H1 (cell line): Measurements from ENCODE around the gene BTN2A1. TPM values are rescaled to one million over a fixed set of nuclear protein-coding genes. Genes with fewer than 3 reads are reported as not detected.
A peak's percentile ranks its signal among the peaks of the same experiment; 100 is the strongest.

Experiments used
- CTCF ChIA-PET: fragments of 300-600 bp; sonication (Branson Sonifier 250); formaldehyde crosslinking; loops from one replicate; lab custom pipeline; 2021; ENCODE audit not compliant: partially characterized antibody; lab: Charles Lee
- POLR2A ChIA-PET: fragments of 300-600 bp; sonication (Branson Sonifier 250); formaldehyde crosslinking; loops from one replicate; lab custom pipeline; 2021; ENCODE audit warnings: inconsistent platforms; ENCODE audit not compliant: partially characterized antibody; lab: Charles Lee
- DNase-seq, 2 experiments: peaks; one replicate each; pipeline versions ENCODE4 v3.0.0 to v3.0.0-alpha.2; 2010 to 2022; ENCODE audit warnings: low spot score in 2 of 2, low read depth in 1 of 2, mixed read lengths in 1 of 2
- FAIRE-seq: peaks from 2 replicates; lab custom pipeline; 2011; peaks lifted over from hg19 to GRCh38; lab: Jason Lieb, UNC
- H2AFZ ChIP-seq: 2 replicates; pipeline ENCODE4 v1.8.1; 2012; ENCODE audit warnings: low read length, inconsistent platforms
- H2AK5ac ChIP-seq: 2 replicates; pipeline ENCODE4 v1.6.1; 2013; ENCODE audit warnings: low read depth, low read length
- H2BK120ac ChIP-seq: replicated peaks from 2 replicates; pipeline ENCODE3; 2013; ENCODE audit warnings: low read depth, low read length, inconsistent platforms
- H2BK12ac ChIP-seq: 2 replicates; pipeline ENCODE4 v1.6.1; 2013; ENCODE audit warnings: low read depth, low read length
- H2BK15ac ChIP-seq: 2 replicates; pipeline ENCODE4 v1.6.1; 2013; ENCODE audit warnings: low read length
- H2BK20ac ChIP-seq: 2 replicates; pipeline ENCODE4 v1.6.1; 2013; ENCODE audit warnings: low read length
- H2BK5ac ChIP-seq: 2 replicates; pipeline ENCODE4 v1.6.1; 2013; ENCODE audit warnings: low read depth, low read length
- H3K14ac ChIP-seq: 2 replicates; pipeline ENCODE4 v1.6.1; 2013; ENCODE audit warnings: inconsistent platforms; ENCODE audit not compliant: insufficient read length
- H3K18ac ChIP-seq: 2 replicates; pipeline ENCODE4 v1.6.1; 2013; ENCODE audit warnings: low read length; ENCODE audit errors: extremely low read depth
- H3K23ac ChIP-seq: 2 replicates; pipeline ENCODE4 v1.6.1; 2013; ENCODE audit warnings: inconsistent platforms; ENCODE audit not compliant: insufficient read length
- H3K23me2 ChIP-seq: 2 replicates; pipeline ENCODE4 v1.6.1; 2013; ENCODE audit warnings: low read depth, low read length
- H3K27ac ChIP-seq: 2 replicates; pipeline ENCODE4 v1.6.1; 2011; ENCODE audit warnings: low read depth, low read length, inconsistent platforms
- H3K27me3 ChIP-seq, 4 experiments: replicated peaks in 1 of 4; 1 replicate in 1 of 4; 2 replicates in 3 of 4; pipeline versions ENCODE4 v1.6.1 to v1.8.1; 2011 to 2013; ENCODE audit warnings: low read length in 3 of 4, mild to moderate bottlenecking in 3 of 4, inconsistent platforms in 2 of 4, mixed read lengths in 2 of 4, moderate library complexity in 1 of 4; ENCODE audit not compliant: control insufficient read depth in 3 of 4, insufficient read depth in 3 of 4; ENCODE audit errors: extremely low read depth in 1 of 4
- H3K36me3 ChIP-seq, 4 experiments: 2 replicates each; pipeline versions ENCODE4 v1.6.1 to v1.8.1; 2011 to 2013; ENCODE audit warnings: mild to moderate bottlenecking in 4 of 4, low read length in 3 of 4, moderate library complexity in 2 of 4, control low read depth in 1 of 4, inconsistent platforms in 1 of 4; ENCODE audit not compliant: insufficient read depth in 4 of 4, control insufficient read depth in 2 of 4
- H3K4ac ChIP-seq: replicated peaks from 2 replicates; pipeline ENCODE3; 2013; ENCODE audit warnings: low read length, low read depth, mixed read lengths, inconsistent platforms; ENCODE audit not compliant: insufficient read length
- H3K4me1 ChIP-seq, 4 experiments: replicated peaks in 1 of 4; 1 replicate in 1 of 4; 2 replicates in 3 of 4; pipeline versions ENCODE4 v1.6.1 to v1.8.1; 2011 to 2013; ENCODE audit warnings: low read length in 3 of 4, inconsistent platforms in 2 of 4, mixed read lengths in 1 of 4; ENCODE audit not compliant: insufficient read depth in 4 of 4, control insufficient read depth in 3 of 4
- H3K4me2 ChIP-seq, 2 experiments: 2 replicates each; pipeline versions ENCODE4 v1.6.1 to v1.8.1; 2011 to 2013; ENCODE audit warnings: low read depth in 2 of 2, low read length in 2 of 2, control low read depth in 1 of 2, inconsistent platforms in 1 of 2, mild to moderate bottlenecking in 1 of 2; ENCODE audit not compliant: insufficient read depth in 1 of 2
- H3K4me3 ChIP-seq, 4 experiments: fragments of 200-600, 300-600 bp in 1 of 4; sonication (generic), shearing (Covaris generic), sonication (Bioruptor Twin) in 1 of 4; 2 replicates each; pipeline versions ENCODE4 v1.5.1 to v1.8.1; 2011 to 2016; ENCODE audit warnings: low read length in 4 of 4, low read depth in 3 of 4, control low read depth in 2 of 4, inconsistent platforms in 2 of 4, mild to moderate bottlenecking in 2 of 4, mixed read lengths in 1 of 4, moderate library complexity in 1 of 4; ENCODE audit not compliant: insufficient read depth in 2 of 4; ENCODE audit errors: extremely low read depth in 1 of 4
- H3K56ac ChIP-seq: replicated peaks from 2 replicates; pipeline ENCODE3; 2013; ENCODE audit warnings: low read depth, mild to moderate bottlenecking, mixed read lengths, low read length, inconsistent platforms; ENCODE audit not compliant: insufficient read length
- H3K79me1 ChIP-seq: 2 replicates; pipeline ENCODE4 v1.6.1; 2013; ENCODE audit warnings: low read depth, low read length, control low read depth
- H3K79me2 ChIP-seq, 2 experiments: 2 replicates each; pipeline versions ENCODE4 v1.6.1 to v1.8.1; 2012 to 2013; ENCODE audit warnings: low read length in 2 of 2, mild to moderate bottlenecking in 2 of 2, inconsistent platforms in 1 of 2; ENCODE audit not compliant: insufficient read depth in 2 of 2, control insufficient read depth in 1 of 2
- H3K9ac ChIP-seq, 4 experiments: replicated peaks in 1 of 4; 1 replicate in 1 of 4; 2 replicates in 3 of 4; pipeline versions ENCODE4 v1.6.1 to v1.8.1; 2011 to 2013; ENCODE audit warnings: low read depth in 3 of 4, low read length in 3 of 4, control low read depth in 2 of 4, mild to moderate bottlenecking in 2 of 4, moderate library complexity in 2 of 4, inconsistent platforms in 1 of 4; ENCODE audit errors: extremely low read depth in 1 of 4
- H3K9me3 ChIP-seq, 2 experiments: 2 replicates each; pipeline versions ENCODE4 v1.6.1 to v1.8.1; 2012 to 2013; ENCODE audit warnings: mild to moderate bottlenecking in 2 of 2, moderate library complexity in 2 of 2, control low read depth in 1 of 2, inconsistent platforms in 1 of 2, low read depth in 1 of 2, low read length in 1 of 2, mixed read lengths in 1 of 2; ENCODE audit not compliant: insufficient read depth in 2 of 2
- H4K20me1 ChIP-seq, 2 experiments: replicated peaks in 1 of 2; 2 replicates each; pipeline versions ENCODE3 to v1.8.1; 2011 to 2013; ENCODE audit warnings: inconsistent platforms in 2 of 2, low read length in 2 of 2, mild to moderate bottlenecking in 1 of 2; ENCODE audit not compliant: insufficient read depth in 2 of 2, control insufficient read depth in 1 of 2
- H4K5ac ChIP-seq: 2 replicates; pipeline ENCODE4 v1.6.1; 2013; ENCODE audit warnings: low read length, low read depth, mixed read lengths, inconsistent platforms; ENCODE audit not compliant: insufficient read length
- H4K8ac ChIP-seq: 2 replicates; pipeline ENCODE4 v1.8.0; 2013; ENCODE audit warnings: mild to moderate bottlenecking, moderate library complexity, low read length, inconsistent platforms; ENCODE audit not compliant: insufficient read depth; ENCODE audit errors: extremely low read depth
- H4K91ac ChIP-seq: replicated peaks from 2 replicates; pipeline ENCODE3; 2013; ENCODE audit warnings: low read length, mixed read lengths, inconsistent platforms; ENCODE audit not compliant: insufficient read length
- SIN3A ChIP-seq, 2 experiments: IDR thresholded peaks in 1 of 2; conservative IDR thresholded peaks in 1 of 2; 2 replicates each; pipeline ENCODE4 v1.6.1; 2011 to 2012; ENCODE audit warnings: low read length in 2 of 2, improper control_type of control experiment in 1 of 2, low read depth in 1 of 2, mild to moderate bottlenecking in 1 of 2
- YY1 ChIP-seq: IDR thresholded peaks from 2 replicates; pipeline ENCODE4 v1.6.1; 2011; ENCODE audit warnings: low read depth, mild to moderate bottlenecking, low read length
- WGBS, 2 experiments: shearing (Covaris generic) in 1 of 2; methylation state at CpG; one replicate each; pipeline versions ENCODE4 v1.1.6 to v1.1.7; 2013 to 2015; ENCODE audit warnings: low lambda C conversion rate in 2 of 2, mixed read lengths in 2 of 2, inconsistent platforms in 1 of 2, low coverage in 1 of 2, missing lambda C conversion rate in 1 of 2; ENCODE audit not compliant: insufficient replicate concordance in 2 of 2, insufficient coverage in 1 of 2, insufficient read length in 1 of 2; ENCODE audit errors: extremely low coverage in 1 of 2, missing lambda C conversion rate in 1 of 2; 5-methylcytosine and 5-hydroxymethylcytosine counted together
- polyA plus RNA-seq, 7 experiments: library from polyadenylated mRNA; depleted of rRNA in 3 of 7; stranded (reverse) in 5 of 7; unstranded in 2 of 7; fragments of >200 nt in 5 of 7; fragments of 200-250 nt in 2 of 7; gene quantifications; 1 replicate in 5 of 7; 2 replicates in 1 of 7; 4 replicates in 1 of 7; pipeline versions ENCODE4 v1.2.1 to v1.2.3, GENCODE V29; 2011 to 2013; ENCODE audit warnings: missing spikeins in 2 of 7, mixed read lengths in 2 of 7
- total RNA-seq: library from RNA; stranded (reverse); fragmentation: NEBNext Ultra II Directional; extraction: Animal tissue kit (Norgen Biotek cat#: 25700); gene quantifications from 2 replicates; pipeline ENCODE4 v1.2.1, GENCODE V29; 2021

BTN2A1 gene
- total and polyA plus RNA-seq, 2 of the 8 experiments (the other 6 are each of a cell fraction or from before 2014, with no cell fraction given), result 8.7 to 11.0 TPM

GRCh38 chr6:26514984-26515383 is 57.2 kb downstream of the BTN2A1 start:
- FAIRE-seq (no peak), DNase-seq (no peak)
- H4K5ac ChIP-seq, result no peak overlapping the region
- no peak overlapping the region for H2AK5ac ChIP-seq
- H3K56ac ChIP-seq, result no peak overlapping the region
- no peak overlapping the region for H3K23ac ChIP-seq
- no peaks in the 10 kb centered on the region for H3K36me3 ChIP-seq
- peak; percentile 70; the same call in 1 of the 2 replicates for TF ChIP-seq YY1
- TF ChIP-seq SIN3A (conservative IDR thresholded peaks at IDR 0.05 in 1 of 2, IDR thresholded peaks at IDR 0.05 in 1 of 2; ENCODE audit: low read depth in 1 of 2, low read length in 2 of 2), result no peak
- no peak overlapping the region for H3K27ac ChIP-seq
- H3K79me1 ChIP-seq, result no peaks in the 10 kb centered on the region
- H3K79me2 ChIP-seq, result no peaks in the 10 kb centered on the region
- no peaks in the 10 kb centered on the region for H3K27me3 ChIP-seq
- H3K4me2 ChIP-seq, result no peak overlapping the region
- 86% methylated on average over 2 of the region's 2 CpGs; no CpG with 5 or more reads in 1 of the 2 experiments for WGBS, 2 experiments
- no peaks in the 10 kb centered on the region for H4K20me1 ChIP-seq
- no peak overlapping the region for H2BK15ac ChIP-seq
- no peak overlapping the region for H4K91ac ChIP-seq
- H2AFZ ChIP-seq, result no peak overlapping the region
- H2BK20ac ChIP-seq, result no peak overlapping the region
- peaks cover 0 to under 1% (median 0%) of the 10 kb centered on the region in 4 experiments; a peak in 1 of 7 replicates for H3K4me1 ChIP-seq
- H2BK120ac ChIP-seq, result no peak overlapping the region
- H3K4ac ChIP-seq, result no peak overlapping the region
- no peak overlapping the region for H4K8ac ChIP-seq
- H2BK12ac ChIP-seq, result no peak overlapping the region
- H3K18ac ChIP-seq, result no peak overlapping the region
- H3K9ac ChIP-seq, result no peak overlapping the region
- POLR2A ChIA-PET, result interaction anchor here (1.3 kb wide), 1 partner anchor 183 kb away, joined by 3 read pairs; no protein-coding TSS in a partner anchor
- CTCF ChIA-PET, result interaction anchor here (0.7 kb wide), 1 partner anchor 30 kb away, joined by 3 read pairs; no protein-coding TSS in a partner anchor
- H3K4me3 ChIP-seq, result no peak overlapping the region
- no peak overlapping the region for H2BK5ac ChIP-seq
- H3K23me2 ChIP-seq, result 0 out of 2 replicates have a peak, but pooled peaks cover 2% of the 10 kb centered on the region
- no peak overlapping the region for H3K14ac ChIP-seq
- no peaks in the 10 kb centered on the region for H3K9me3 ChIP-seq
